Activated CD8-positive, alpha-beta memory T cell treated with anti-CD3 and anti-CD28 coated beads for 36 hours (primary cell): ENCODE data around the gene NOTUM. TPM values are rescaled to one million over a fixed set of nuclear protein-coding genes. Genes with fewer than 3 reads are reported as not detected.
"Not testable (repeated sequence)": the region's sequence is repeated elsewhere in the genome, so short reads cannot be mapped to it uniquely, and the experiment has no call there.

Source experiments
- CTCF ChIA-PET: fragments of 350-600 bp; sonication (Branson Sonifier 250); formaldehyde crosslinking; loops from one replicate; lab custom pipeline; 2021; ENCODE audit warnings: antibody characterized with exemption; lab: Charles Lee
- POLR2A ChIA-PET: fragments of 350-600 bp; sonication (Branson Sonifier 250); formaldehyde crosslinking; loops from one replicate; lab custom pipeline; 2021; ENCODE audit warnings: antibody characterized with exemption; lab: Charles Lee
- total RNA-seq, 2 experiments: library from RNA; stranded (reverse); gene quantifications; one replicate each; pipeline ENCODE4 v1.2.3, GENCODE V29; 2021

Gene NOTUM
- total RNA-seq, 2 experiments from 2014 or later, result 0.38 to 0.40 TPM

GRCh38 chr17:81954131-81955057 is 6.6 kb downstream of the NOTUM start:
- ChIA-PET CTCF (interaction anchor here (0.7 to 1.2 kb wide), 4 partner anchors 16 to 66 kb away, joined by 3 to 4 read pairs (median 4); no protein-coding TSS in a partner anchor), POLR2A (no interaction called here)

- CTCF ChIA-PET, result interaction anchor here (0.7 to 1.2 kb wide), 2 partner anchors 32 to 66 kb away, joined by 4 read pairs; no protein-coding TSS in a partner anchor
- POLR2A ChIA-PET, result not testable (repeated sequence)
These were observed 7.5 kb downstream of the NOTUM start for GRCh38 chr17:81953443-81953842.

DNA sequence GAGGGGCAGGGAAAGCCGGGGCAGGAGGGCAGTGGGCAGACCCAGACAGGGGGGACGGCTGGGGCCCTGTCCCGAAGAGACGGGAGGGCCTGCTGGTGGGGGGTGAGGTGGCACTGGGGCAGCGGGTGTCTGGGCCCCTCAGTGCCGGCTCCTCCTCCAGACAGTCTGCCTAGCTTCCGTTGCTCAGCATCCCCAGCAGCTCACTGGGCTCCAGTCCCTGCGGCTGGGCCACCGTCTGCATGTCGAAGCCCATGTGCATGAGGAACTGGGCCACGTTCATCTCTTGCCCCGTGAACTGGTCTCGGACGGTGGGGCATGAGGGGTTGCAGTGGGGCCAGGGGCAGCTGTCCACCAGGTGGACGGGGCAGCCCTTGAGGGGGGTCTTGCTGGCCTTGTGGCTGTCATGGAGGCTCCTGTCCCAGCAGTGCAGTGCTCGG is 8.2 kb downstream of the NOTUM start:
- POLR2A ChIA-PET, result no interaction called here
- CTCF ChIA-PET, result interaction anchor here (1.2 kb wide), 1 partner anchor 67 kb away, joined by 4 read pairs; no protein-coding TSS in a partner anchor

- POLR2A ChIA-PET, result no interaction called here
- CTCF ChIA-PET, result interaction anchor here (1.8 kb wide), 1 partner anchor 7 kb away, joined by 5 read pairs; no protein-coding TSS in a partner anchor
These were observed 9.0 kb downstream of the NOTUM start for GRCh38 chr17:81951785-81952684.

- POLR2A ChIA-PET, result interaction anchor here (0.7 kb wide), 1 partner anchor 237 kb away, joined by 3 read pairs; no protein-coding TSS in a partner anchor
- CTCF ChIA-PET, result interaction anchor here (1.8 kb wide), 1 partner anchor 9 kb away, joined by 5 read pairs; no protein-coding TSS in a partner anchor
These were observed 10.5 kb downstream of the NOTUM start for GRCh38 chr17:81950501-81950900.

DNA sequence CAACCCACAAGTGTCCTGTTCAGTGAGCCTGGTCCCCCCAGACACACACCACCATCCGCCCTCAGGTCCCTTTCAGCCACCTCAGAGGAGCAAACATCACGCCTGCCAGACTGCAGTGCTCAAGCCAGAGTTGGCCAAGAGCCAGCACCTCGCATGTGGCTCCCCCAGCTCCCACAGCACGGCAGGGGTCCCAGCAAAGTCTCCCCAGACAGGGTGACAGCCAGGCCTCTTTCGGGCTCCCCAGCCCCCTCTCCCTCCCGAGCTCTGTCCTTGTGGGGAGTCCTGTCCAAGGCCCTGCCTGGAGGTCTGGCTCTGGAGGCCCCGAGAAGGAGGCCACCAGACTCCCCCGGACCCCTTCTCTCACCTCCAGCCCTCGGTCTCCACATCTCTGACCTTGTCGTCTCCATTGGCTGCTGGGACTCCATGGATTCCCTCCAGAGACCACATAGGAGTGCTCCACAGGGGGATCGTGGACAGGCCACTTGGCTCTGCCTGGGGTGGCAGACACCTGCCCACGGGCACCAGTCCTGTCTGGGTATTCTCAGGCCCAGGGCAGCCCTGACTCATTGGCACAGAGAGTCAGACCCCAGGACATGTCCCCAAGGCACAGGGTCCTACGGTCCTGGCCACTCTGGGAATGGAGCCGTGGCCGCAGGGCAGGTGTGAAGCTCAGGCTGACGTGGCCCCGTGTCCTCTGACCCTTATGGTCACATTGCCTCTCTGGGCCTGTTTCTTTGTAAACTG is 12.2 kb downstream of the NOTUM start:
- CTCF ChIA-PET, result interaction anchor here (1.5 kb wide), 1 partner anchor 11 kb away, joined by 10 read pairs; no protein-coding TSS in a partner anchor
- POLR2A ChIA-PET, result interaction anchor here (0.6 kb wide), 1 partner anchor 123 kb away, joined by 8 read pairs; no protein-coding TSS in a partner anchor

GRCh38 chr17:81947189-81947588 is 13.8 kb downstream of the NOTUM start, which contains the start of gene MYADML2:
Gene MYADML2, minus strand, starts transcription at chr17:81947233. Its CDS starts 5,492 bp downstream, at chr17:81941741.
- CTCF ChIA-PET, result interaction anchor here (1.5 kb wide), 1 partner anchor 12 kb away, joined by 10 read pairs; no protein-coding TSS in a partner anchor
- POLR2A ChIA-PET, result no interaction called here

DNA sequence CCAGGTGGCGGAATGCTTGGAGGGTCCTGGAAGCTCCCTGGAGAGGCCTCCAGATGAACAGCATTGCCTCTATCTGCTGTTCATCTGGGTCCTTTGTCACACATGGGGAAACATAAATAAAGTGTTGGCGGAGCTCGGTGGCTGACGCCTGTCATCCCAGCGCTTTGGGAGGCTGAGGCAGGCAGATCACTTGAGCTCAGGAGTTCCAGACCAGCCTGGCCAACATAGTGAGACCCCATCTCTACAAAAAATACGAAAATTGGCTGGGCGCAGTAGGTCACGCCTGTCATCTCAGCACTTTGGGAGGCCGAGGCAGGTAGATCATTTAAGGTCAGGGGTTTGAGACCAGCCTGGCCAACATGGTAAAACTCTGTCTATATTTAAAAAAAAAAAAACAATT is 16.1 kb downstream of the NOTUM start:
- POLR2A ChIA-PET, result interaction anchor here (0.7 kb wide), 2 partner anchors 8 to 545 kb away, joined by 3 to 5 read pairs; no protein-coding TSS in a partner anchor
- CTCF ChIA-PET, result interaction anchor here (1.0 kb wide), 1 partner anchor 15 kb away, joined by 3 read pairs; no protein-coding TSS in a partner anchor

DNA sequence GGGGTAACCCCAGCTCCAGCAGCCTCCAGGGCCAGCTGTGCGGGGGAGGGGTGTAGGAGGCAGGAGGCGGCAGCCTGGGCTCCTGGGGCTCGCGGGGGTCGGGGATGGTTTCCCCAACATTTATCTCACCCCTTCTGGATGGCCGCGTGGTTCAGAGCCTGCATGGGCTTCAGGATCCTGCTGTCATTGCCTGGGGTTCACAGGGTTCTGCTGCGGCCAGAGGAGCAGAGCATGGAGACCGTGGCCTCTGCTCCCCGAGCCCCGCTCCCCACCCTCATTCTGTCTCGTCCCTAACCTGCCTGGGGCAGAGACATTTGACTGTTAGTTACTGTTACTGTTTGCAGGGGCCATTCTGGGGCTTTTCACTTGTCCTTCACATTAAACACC is 18.8 kb downstream of the NOTUM start:
- POLR2A ChIA-PET, result no interaction called here
- CTCF ChIA-PET, result interaction anchor here (2.1 kb wide), 1 partner anchor 17 kb away, joined by 6 read pairs; no protein-coding TSS in a partner anchor

GRCh38 chr17:81941484-81942166 is 19.4 kb downstream of the NOTUM start:
- ChIA-PET CTCF (interaction anchor here (2.1 kb wide), 1 partner anchor 18 kb away, joined by 6 read pairs; no protein-coding TSS in a partner anchor), POLR2A (no interaction called here)

- ChIA-PET POLR2A (no interaction called here), CTCF (interaction anchor here (0.6 to 2.0 kb wide), 2 partner anchors 19 to 24 kb away, joined by 3 to 7 read pairs; no protein-coding TSS in a partner anchor)
These were observed 20.2 kb downstream of the NOTUM start for GRCh38 chr17:81940538-81941483.

GRCh38 chr17:81939881-81940385 is 21.1 kb downstream of the NOTUM start:
- ChIA-PET POLR2A (no interaction called here), CTCF (interaction anchor here (0.6 to 2.0 kb wide), 2 partner anchors 20 to 25 kb away, joined by 3 to 7 read pairs; no protein-coding TSS in a partner anchor)

GRCh38 chr17:81939218-81939617 is 21.8 kb downstream of the NOTUM start:
- POLR2A ChIA-PET, result interaction anchor here (1.0 kb wide), 1 partner anchor 12 kb away, joined by 3 read pairs; no protein-coding TSS in a partner anchor
- CTCF ChIA-PET, result interaction anchor here (1.1 to 2.0 kb wide), 2 partner anchors 15 to 20 kb away, joined by 4 to 7 read pairs; no protein-coding TSS in a partner anchor

GRCh38 chr17:81935709-81936084 is 25.3 kb downstream of the NOTUM start:
- ChIA-PET POLR2A (no interaction called here), CTCF (no interaction called here)

GRCh38 chr17:81934850-81935708 is 25.9 kb downstream of the NOTUM start:
- ChIA-PET CTCF (no interaction called here), POLR2A (no interaction called here)
